Activated CD4-positive, alpha-beta T cell treated with anti-CD3 and anti-CD28 coated beads for 48 hours (primary cell): ENCODE results near the gene AFF3.

Experiments
- DNase-seq: peaks from one replicate; pipeline ENCODE4 v3.0.0-alpha.2; 2020

AFF3 gene

DNA sequence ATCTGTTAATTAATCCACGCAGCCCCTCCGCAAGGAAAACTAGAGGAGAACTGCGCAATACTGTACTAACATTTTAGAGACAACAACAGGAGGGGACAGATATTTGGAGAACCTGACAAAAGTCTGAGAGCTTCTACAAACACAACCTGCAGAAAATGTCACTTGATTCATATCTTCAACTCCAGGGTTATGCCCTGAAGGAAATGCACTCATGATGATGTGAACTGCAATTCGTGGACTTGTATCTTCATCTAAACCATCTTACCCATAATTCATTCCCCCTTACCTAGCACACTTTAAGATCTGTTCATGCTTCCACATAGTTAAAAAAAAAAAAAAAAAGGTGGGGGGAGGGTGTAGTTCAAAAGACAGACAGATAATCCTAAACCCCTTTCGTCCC is 75.5 kb downstream of the AFF3 start:
- DNase-seq: no peak

DNA sequence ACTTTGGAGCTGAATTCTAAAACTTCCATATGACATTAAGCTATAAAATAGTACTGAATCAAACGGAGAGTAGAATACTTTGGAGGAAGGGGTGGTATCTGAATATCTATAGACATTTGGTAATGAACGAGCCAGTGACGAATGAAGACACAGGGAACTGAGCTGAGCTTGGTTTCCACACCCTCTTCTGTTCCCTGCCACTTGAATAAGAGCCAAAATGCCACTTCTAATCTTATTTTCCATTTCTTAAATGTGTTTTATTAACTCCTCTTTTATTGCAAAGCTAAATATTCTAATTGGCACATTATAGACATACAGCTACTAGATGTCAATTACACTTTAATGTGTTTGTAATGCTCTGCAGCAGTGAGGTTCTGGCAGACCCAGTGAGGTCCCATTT is 76.1 kb downstream of the AFF3 start:
- DNase-seq: no peak

DNA sequence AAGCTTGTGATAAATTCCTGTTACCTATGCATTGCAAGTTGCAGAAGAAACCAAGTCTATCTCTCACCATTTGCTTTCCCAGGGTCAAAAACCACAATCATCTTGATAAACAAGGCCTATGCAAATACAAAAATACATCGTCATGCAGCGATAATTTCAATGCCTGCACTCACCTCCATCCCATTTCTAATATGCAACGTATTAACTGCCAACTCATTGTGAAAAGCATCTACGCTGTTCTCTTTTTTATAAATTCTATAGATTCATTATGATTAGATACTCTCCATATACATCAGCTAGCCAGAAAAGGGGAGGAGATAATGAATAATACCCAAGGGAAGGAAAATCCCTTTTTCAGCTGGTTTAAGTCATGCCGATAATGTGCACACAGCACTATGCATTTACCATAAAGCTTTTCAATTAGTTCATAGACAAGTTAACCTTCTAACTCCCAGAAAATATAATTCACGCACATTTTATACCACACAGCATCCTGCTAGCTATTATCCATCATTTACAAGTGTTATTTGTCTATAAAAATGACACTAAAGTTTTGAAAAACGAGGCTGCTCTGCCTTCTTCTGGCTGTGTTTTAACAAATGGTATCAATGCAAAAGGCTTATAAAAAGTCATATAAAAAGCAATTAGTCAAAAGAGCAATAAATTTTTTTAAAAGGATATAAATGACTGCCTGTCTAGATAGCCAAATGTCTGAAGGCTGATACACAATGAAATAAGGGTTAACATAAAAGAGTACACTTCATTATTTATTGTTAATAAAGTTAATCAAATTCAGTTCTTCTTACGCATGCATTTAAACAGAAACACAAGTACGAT is 77.6 kb downstream of the AFF3 start:
- no peak for DNase-seq

DNA sequence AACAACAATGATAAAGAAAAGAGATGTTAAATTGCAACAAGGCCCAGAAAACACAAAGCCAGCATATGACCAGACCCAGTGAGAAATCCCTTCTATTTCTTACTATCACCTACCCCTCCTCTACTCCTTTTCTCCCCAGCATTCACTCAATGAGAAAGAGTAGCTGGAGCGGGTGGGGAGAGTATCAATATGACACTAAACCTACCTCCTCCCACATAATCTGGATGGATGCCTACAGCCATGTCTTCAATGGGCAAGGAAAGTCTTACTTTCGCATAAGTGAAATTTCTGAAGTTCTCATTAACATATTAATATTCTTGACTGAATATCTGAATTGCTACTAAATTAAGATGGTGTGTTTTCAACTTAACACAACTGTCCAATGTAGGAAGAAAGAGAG is 78.2 kb downstream of the AFF3 start:
- DNase-seq: no peak

DNA sequence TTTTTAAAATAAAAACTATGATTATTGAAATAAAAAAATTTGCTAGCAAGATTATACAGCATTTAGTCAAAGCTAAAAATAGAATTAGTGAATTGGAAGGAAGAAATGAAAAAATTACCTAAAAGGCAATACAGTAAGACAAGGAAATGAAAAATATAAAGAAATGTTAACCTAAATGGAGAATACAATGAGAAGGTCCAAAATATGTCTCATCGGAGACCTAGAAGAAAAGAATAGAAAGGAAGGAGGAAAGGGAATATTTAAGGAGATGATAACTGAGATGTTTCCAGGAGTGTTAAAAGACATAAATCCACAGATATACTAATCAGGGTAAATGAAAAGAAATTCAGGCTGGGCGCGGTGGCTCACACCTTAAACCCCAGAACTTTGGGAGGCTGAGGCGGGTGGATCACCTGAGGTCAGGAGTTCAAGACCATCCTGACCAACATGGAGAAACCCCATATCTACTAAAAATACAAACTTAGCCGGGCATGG is 78.9 kb downstream of the AFF3 start:
- DNase-seq: no peak

DNA sequence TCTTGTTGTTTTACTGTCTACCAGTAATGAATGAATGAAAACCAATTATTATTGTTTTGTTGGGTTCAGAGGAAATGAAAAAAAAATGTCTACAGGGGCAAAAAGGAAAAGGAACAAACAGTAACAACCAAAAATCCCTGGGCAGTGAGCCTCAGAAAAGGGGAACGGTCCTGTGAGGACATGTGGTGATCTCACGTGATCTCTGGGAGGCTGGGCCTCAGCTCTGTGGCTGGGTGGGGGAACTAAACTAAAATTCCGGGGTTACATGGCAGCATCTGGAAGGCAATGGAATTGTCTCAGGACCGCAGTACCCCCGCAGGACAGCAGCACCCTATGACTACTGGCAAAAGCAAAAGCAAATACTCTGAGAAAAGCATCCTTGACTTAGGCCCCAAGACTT is 80.1 kb downstream of the AFF3 start:
- no peak for DNase-seq

DNA sequence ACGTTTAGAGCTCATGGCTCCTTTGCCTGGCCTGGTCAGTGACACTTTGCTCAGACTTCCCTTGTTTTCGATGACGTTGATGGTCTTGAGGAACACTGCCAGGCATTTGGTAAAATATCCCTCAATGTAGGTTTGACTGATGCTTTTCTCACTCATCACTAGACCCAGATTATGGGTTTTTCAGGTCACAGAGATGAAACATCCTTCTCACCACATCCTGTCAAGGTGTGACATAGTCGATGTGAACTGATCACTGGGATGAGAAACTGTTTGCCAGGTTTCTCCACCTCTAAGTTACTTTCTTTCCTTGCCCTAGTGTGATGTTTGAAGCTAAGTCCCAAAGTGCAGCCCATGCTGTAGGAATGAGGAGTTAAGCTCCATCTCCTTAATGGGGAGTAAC is 81.5 kb downstream of the AFF3 start:
- peak; percentile 8 for DNase-seq

DNA sequence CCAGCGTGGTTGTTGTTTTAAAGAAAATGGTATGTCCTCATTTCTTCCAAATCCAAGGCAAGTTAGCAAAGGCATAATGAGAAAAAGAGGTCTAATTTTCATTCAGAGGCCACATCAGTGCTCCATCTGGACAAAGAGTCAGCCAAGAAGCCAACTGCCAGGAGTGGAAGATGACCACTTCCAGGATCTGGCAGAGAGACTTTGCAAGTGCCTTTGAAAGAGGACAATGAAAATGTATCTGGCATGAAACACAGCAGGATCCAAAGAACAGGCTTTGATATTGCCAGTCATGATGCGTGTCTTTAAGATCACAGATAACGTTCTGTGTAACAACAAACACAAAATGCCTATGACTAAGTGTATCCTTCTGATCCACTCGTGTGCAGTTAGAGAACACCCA is 82.8 kb downstream of the AFF3 start:
- no peak for DNase-seq

DNA sequence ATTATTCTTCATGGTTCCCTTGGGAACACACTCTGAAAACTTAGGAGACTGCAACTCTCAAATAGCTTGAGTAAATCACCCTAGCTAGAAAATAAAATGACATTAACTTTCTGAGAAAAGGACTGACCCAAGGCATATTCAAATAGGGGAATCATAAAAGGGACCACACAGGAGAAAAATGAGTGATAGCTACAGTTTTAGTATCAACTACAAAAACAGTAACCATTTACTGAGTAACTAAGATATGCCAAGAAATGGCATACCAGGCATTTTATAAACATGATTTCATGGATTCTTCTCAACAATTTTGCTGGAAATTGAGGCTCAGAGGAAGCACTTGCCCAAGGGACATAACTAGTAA is 84.5 kb downstream of the AFF3 start:
- DNase-seq: no peak

DNA sequence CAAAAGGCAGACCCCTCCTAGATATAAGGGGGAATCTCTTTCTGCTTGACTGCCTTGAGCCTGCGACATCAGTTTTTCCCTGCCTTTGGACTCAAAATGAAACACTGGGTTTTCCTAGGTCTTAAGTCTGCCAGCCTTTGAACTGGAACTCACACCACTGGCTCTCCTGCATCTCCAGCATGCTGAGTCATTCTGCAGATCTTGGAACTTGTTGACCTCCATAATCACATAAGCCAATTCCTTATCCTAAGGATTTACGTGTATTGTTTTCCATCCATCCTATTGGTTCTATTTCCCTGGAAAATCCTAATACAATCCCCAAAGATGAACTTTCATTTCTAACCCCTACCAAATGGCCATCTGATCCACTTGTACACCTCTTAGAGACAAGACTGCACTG is 88.0 kb downstream of the AFF3 start:
- DNase-seq: no peak

DNA sequence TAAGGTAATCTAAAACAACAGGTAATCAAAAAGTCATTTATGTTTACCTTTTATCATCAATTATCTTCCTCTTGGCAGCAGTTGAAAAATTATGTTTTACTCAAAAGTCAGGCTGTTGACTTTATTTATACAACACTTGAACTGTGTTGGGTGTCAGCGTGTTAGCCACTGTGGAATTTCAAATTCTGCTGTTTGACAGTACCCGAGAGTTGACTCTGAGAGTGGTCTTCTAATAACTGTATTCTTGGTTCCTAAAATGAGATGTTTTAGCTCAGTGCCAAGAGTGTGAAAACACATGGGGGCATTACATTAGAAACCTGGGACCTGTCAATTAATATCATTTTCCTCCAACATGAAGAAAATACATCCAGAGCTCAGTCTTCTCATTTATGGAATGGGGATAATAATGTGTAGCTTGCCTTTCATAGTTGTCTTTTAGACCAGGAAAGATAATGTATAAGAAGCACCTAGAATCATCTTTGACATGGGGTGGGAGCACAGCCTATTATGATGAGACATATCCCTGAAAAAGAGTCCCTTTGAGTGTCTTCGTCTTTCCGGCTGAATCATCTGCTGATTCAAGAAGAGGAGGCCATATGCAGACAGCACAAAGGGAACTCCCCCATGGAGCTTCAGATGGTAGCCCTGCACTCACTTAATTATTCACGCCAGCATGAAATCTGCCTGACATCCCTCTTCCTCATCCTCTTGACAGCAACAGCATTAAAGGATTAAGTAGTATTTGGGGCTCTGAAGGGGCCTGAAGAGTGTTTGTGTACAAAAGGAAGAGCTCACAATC is 89.1 kb downstream of the AFF3 start:
- DNase-seq: no peak

DNA sequence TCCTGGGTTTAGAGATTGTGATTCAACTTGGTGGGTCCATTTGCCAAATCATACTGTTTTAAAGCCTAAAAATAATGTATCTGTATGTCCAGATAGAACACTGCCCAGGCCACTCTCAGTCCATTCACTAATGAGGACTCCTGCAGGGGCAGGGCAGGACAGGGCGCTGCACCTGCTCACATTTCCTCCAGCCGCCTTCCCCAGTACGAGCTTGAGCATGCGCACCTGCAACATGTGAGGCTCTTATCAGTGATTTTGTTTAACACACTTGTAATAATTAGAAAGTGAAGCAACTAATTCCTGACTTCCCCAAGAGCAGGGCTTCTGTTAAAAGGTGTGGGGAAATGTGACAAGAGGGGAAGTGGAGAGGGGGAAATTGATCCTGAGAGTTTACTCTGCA is 89.7 kb downstream of the AFF3 start:
- no peak for DNase-seq

DNA sequence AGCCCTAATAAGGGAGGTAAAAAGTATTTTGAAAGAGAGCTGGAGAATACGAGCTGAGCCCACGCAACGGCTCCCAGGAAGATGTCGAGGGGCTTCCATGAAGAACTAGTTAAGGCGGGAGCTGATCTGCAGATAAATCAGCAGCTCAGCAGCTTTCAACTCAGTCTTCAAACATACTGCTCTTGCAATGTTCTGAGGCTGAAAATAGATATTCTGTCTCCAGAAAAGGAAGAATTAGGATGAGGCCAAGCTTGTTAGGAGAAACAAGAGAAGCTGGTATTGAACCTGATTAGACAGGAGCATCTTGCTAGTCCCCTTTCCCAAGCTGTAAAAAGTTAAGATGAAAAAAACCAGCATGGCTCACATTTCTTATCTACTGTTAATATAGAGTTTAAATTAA is 91.1 kb downstream of the AFF3 start:
- no peak for DNase-seq

DNA sequence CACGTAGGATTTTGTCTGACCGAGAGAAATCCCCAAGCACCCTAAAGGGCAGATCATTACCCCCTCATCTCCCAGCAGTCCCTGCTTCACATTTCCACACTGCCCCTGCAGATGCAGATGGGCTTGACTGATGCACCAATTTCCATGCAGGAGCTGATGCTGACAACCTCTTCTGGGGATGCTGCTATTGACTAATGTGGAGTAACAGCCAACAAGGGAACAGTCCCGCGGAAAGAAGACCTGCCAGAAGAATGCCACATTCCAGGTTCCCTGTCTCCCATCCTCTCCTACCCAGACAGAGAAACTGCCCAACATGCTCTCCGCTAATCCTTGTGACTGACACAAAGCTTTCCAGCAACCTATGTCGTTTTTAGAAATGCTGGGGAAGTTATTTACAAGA is 91.7 kb downstream of the AFF3 start:
- no peak for DNase-seq

DNA sequence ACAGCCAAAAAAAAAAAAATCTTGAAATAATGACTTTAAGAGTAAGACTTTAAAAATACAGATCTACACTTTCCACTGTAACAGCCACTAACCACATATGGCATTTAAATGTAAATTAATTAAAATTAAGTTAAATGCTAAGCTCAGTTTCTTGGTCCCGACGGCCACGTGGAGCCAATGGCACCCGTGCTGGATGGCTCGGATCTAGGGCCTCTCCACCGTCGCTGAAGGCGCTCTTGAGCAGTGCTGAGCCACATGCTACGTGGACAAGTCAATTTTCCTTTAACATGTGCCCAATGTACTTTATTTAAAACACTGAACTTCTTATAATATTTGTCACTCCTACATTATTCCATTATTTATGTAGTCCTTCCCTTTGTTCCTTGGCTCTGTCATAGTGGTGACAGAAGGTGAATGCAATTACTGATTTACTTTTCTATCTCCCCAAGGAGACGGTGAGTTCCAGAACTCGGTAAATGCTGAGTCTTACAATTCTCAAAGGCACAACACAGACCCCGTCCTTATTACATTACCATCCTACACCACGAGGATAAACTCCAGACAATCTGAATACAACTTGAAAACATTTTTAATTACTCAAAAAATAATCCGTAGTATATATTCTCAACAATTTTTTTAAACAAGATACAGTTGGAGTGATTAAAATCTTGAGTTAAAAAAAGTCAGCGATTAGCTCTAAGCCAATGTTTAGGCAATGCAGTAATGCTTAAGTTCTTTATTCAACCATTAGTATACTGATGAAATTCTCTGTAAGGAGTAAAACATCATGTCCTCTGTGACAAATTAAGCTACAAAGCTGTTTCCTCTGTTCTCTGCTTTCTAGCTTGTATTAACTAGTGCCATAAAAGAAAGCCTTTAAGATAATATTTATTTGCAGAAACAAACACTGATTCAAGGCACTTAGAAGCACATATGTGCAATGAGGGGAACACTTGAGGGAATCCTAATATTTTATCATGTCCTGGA is 95.1 kb downstream of the AFF3 start:
- DNase-seq: no peak

DNA sequence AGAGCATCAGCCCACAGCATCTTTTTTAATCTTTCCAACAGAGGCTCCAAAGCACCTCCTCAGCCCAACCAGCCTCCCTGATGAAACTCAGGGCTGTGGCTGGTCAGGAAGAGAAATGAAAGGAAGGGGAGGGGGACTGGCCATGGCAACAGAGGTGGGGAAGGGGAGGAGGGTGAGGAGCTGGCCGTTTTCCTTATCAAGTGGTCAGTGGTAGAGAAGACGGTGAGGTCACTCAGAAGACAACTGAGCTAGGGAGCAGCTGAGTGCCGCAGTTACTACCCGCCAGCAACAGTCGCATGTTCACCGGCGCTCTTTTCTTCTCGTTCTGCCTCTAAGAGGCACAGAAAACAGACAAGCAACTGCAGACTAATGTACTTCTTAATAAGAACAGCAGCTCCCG is 97.4 kb downstream of the AFF3 start:
- DNase-seq: no peak

DNA sequence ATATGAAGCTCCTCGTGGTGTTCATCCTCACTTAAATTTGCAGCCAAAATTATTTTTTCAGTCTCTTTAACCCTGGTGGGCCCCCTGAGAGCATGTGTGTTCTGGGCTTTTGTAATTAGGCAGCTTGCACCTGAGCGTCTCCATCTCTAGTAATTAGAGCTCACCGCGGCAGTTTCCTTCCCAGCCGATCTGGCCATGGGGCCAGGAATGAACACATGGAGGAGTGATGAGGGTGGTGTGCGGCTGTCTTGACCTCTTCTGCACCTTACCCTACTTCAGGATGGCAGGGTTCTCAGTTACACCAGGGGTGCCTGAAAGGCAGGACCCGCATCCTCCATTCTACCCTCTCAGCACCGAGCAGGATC is 98.5 kb downstream of the AFF3 start:
- no peak for DNase-seq

DNA sequence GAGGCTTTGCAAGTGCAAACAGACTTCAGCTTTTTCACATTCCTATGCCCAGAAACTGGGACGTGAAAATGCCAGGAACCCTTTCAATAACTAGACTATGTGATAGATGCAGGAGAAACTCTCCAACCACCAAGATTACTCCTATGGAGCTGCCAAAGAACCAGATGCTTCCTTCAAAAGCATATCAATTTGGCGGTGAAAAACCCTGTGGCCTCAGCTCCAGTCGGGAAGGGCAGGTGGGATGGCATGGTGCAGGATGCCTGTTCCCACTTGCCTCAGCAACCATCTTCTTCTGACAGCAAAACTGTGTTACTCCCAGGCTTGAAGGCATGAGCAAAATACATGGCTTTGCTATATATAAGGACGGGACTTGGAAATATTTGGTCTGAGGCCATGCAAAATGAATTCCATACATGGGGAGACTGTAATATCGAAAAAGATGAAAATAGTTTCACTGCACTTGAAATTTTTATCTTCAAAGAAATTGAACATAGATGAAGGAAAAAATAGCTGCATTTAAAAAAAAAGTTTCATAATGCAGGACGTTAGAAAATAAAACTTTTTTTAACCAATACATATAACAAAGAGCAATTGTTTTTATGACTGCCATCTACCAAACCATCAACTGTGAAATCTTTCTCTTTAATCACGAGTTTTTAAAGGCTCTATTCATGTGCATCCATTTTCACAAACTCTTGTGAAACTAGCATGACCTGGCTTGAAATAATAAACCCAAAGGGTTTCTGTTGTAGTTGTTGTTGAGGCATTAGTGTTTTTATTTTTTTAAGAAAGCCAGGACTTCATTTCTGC is 99.1 kb downstream of the AFF3 start:
- no peak for DNase-seq

DNA sequence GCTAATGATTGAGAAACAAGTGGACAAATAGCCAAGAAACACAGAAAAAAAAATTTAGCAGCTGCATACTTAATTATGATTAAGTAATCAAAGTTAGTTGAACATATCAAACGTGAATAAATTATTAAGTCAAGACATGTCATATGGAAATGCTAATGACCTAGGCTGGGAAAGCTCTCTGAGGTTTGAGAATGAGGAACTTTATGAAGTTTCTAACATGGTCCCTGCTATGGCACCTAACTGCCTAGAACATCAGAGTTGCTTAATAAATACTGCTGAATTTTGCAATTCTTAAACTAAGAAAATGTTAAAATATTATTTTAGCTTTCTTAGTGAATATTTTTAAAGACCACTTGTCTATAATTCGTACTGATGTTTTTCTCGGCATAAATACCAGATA is 99.8 kb downstream of the AFF3 start:
- no peak for DNase-seq

DNA sequence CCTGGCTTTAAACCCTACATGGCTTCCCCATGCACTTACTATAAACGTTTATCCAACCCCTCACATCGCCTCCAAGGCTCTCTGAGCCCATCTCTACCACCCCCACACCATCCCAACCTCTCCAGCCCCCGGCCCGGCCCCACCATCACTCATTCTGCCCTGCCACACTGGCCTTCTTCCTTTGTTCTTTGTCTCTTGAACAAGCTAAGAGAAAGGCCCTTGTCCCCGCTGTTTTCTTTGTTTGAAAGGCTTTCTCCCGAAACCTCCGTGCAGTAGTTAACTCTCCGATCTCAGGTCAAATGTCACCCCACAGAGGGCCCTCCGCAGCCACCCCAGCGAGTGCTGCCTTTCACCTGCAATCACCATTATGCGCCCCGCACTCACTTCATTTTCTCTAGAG is 100.4 kb downstream of the AFF3 start:
- no peak for DNase-seq

DNA sequence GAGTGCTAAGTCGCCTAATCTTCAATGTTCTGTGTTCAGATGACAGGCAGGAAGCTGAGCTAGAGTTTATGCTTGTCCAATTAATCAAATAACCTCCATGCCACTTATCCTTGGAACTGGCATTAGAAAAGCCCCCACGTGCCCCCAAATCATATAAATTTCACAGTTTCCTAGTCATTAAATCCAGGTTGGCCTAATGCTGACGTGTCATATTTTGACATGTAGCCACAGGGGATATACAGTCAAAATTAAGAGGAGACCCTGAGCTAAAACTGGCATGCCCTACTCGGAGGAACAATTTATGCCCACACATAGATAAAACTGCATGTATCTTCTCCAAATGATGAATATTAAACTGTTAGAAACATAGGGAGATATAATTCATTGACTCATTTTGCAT is 101.0 kb downstream of the AFF3 start:
- DNase-seq: no peak

DNA sequence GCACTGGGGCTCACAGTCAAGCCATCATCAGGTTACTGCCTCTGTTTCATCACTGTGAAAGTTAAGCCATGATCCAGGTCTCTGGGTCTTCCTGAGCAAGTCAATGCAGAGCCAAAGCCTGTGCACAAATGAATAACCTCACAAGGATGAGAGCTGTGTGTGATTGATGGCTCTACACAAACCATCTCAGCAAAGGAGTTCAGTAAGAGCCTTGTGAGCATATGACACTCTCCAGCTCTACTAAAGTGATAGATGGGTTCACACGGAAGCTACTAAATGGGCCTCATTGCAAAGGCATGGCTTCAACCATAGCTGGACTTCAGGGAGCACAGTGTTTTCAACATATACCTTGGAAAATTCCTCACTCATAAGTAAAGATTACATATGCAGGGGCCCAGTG is 101.5 kb downstream of the AFF3 start:
- DNase-seq: no peak
